ENCODE measurements around the gene FSTL4. TPM values are rescaled to one million over a fixed set of nuclear protein-coding genes. Genes with fewer than 3 reads are reported as not detected.

FSTL4 gene
- total and polyA plus RNA-seq, 2 of the 4 experiments (the other 2 are of a cell fraction) = 0.18 TPM; not detected in 1

- Histone ChIP-seq H3K56ac (ENCODE audit: extremely low read depth, insufficient read depth, low read length) (no peak overlapping the region), H3K18ac (ENCODE audit: low read depth, low read length) (no peak overlapping the region), H2BK5ac (ENCODE audit: low read depth, low read length, poor library complexity, severe bottlenecking) (no peak overlapping the region), H4K20me1 (ENCODE audit: insufficient read depth, low read length) (no peaks in the 10 kb centered on the region), H3K23ac (ENCODE audit: low read depth, low read length) (no peak overlapping the region), H3K9me1 (ENCODE audit: insufficient read depth, low read length) (no peaks in the 10 kb centered on the region), H4K91ac (ENCODE audit: insufficient read depth, low read depth, low read length) (no peak overlapping the region), H3K27me3 (ENCODE audit: control insufficient read depth, insufficient read depth, low read length) (no peaks in the 10 kb centered on the region; the same call in none of the 2 replicates), H3K14ac (replicated peaks; ENCODE audit: low read depth, low read length) (no peak overlapping the region), H3K4me2 (ENCODE audit: low read depth, low read length) (no peak overlapping the region), H4K8ac (ENCODE audit: low read depth in 2 of 2, low read length in 2 of 2) (no peak overlapping the region), H3K9ac (ENCODE audit: low read depth, low read length) (no peak overlapping the region), H3K27ac (ENCODE audit: insufficient read depth, low read length) (no peak overlapping the region), H2BK120ac (ENCODE audit: low read depth, low read length) (no peak overlapping the region), H2AK5ac (ENCODE audit: low read depth, low read length) (no peak overlapping the region), H2BK20ac (ENCODE audit: low read depth, low read length) (no peak overlapping the region), H2AK9ac (replicated peaks; ENCODE audit: low read depth, low read length, poor library complexity) (no peak overlapping the region), H3K79me1 (ENCODE audit: low read depth in 1 of 2, low read length in 2 of 2) (no peaks in the 10 kb centered on the region), H3K9me3 (ENCODE audit: control insufficient read depth, insufficient read depth, low read length) (no peaks in the 10 kb centered on the region), H3K4ac (ENCODE audit: low read depth, low read length) (no peak overlapping the region), H3K4me3 (ENCODE audit: insufficient read depth, low read depth, low read length) (no peak overlapping the region), H4K5ac (ENCODE audit: low read depth, low read length) (no peak overlapping the region), H2BK15ac (ENCODE audit: low read depth, low read length) (no peak overlapping the region), H3K36me3 (ENCODE audit: control insufficient read depth, insufficient read depth, low read length) (no peaks in the 10 kb centered on the region), H3K4me1 (ENCODE audit: control insufficient read depth, insufficient read depth, low read length) (no peaks in the 10 kb centered on the region), H2AFZ (replicated peaks; ENCODE audit: low read length, poor library complexity) (no peak overlapping the region)
- no peak for ATAC-seq (ENCODE audit: low read depth)
- dilution Hi-C loops (cut with HindIII; ENCODE audit: low sequenced_read_pairs, unreplicated experiment) (no loop called here), intact Hi-C loops (cut with micrococcal nuclease) (no loop called here), in situ Hi-C loops (cut with MboI; ENCODE audit: low sequenced_read_pairs) (no loop called here)
- TF ChIP-seq, protein P1, sequence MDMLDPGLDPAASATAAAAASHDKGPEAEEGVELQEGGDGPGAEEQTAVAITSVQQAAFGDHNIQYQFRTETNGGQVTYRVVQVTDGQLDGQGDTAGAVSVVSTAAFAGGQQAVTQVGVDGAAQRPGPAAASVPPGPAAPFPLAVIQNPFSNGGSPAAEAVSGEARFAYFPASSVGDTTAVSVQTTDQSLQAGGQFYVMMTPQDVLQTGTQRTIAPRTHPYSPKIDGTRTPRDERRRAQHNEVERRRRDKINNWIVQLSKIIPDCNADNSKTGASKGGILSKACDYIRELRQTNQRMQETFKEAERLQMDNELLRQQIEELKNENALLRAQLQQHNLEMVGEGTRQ (IDR thresholded peaks at IDR 0.05; ENCODE audit: low read depth, low read length) = no peak
- no peak for TF ChIP-seq CEBPB (IDR thresholded peaks at IDR 0.05; ENCODE audit: low read depth, low read length)
- no peak for TF ChIP-seq CHD1 (IDR thresholded peaks at IDR 0.05; ENCODE audit: low read depth, low read length)
- TF ChIP-seq RAD21 (IDR thresholded peaks at IDR 0.05; ENCODE audit: low read length) = no peak
- no peak for TF ChIP-seq FOS (IDR thresholded peaks at IDR 0.05; ENCODE audit: low read depth, low read length)
- no peak for TF ChIP-seq MAFK (IDR thresholded peaks at IDR 0.05; ENCODE audit: low read depth, low read length)
- no peak for TF ChIP-seq RCOR1 (IDR thresholded peaks at IDR 0.05; ENCODE audit: insufficient replicate concordance, low read length)
- TF ChIP-seq SMC3 (IDR thresholded peaks at IDR 0.05; ENCODE audit: low read depth, low read length) = no peak
- TF ChIP-seq RFX5 (IDR thresholded peaks at IDR 0.05; ENCODE audit: low read depth, low read length) = no peak
- TF ChIP-seq POLR2A (IDR thresholded peaks at IDR 0.05; ENCODE audit: low read depth, low read length) = no peak
- no peak for TF ChIP-seq ELK1 (IDR thresholded peaks at IDR 0.05; ENCODE audit: borderline replicate concordance, low read depth, low read length)
- no peak for TF ChIP-seq NFE2L2 (IDR thresholded peaks at IDR 0.05; ENCODE audit: low read depth, low read length)
- TF ChIP-seq MXI1 (IDR thresholded peaks at IDR 0.05; ENCODE audit: borderline replicate concordance, low read depth, low read length) = no peak
- TF ChIP-seq CTCF (conservative IDR thresholded peaks at IDR 0.05; ENCODE audit: low read depth, low read length) = no peak
- CTCF ChIA-PET = no interaction called here
- POLR2A ChIA-PET (ENCODE audit: unreplicated experiment) = no interaction called here
- DNase-seq = no peak
- 0% methylated on average over 1 of the region's 2 CpGs; no CpG with 5 or more reads in 1 of the 2 experiments for WGBS, 2 experiments (ENCODE audit: extremely low coverage in 2 of 2, insufficient read length in 1 of 2)
- BruUV-seq (replicated peaks) = no TSS peak
These were observed 158.5 kb downstream of the FSTL4 start for GRCh38 chr5:133453831-133454230.

Data from IMR-90 (cell line).